SHP77 treated with DMSO at 0.1 percent for 48 hours (cell line): ENCODE results near the gene LAMA1.
A peak's percentile ranks its signal among the peaks of the same experiment; 100 is the strongest.

Source experiments
- DNase-seq: peaks from one replicate; lab custom pipeline; 2025; lab: John Stamatoyannopoulos, UW

LAMA1 gene

DNA sequence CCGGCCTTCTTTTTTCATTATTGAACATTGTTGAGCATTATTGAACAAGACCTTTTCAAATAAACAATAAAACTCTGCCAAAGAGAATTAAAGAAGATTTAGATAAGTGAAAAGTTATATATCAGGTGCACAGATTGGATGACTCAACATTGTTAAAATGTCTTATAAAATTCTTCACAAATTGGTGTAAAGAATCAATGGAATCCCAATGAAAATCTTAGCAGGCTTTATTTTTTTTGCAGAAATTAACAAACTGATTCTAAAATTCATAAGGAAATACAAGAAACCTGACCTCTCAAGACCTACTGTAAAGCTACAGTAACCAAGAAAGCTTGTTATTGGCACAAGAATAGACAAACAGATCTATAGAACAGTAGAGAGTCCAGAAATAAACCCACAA is 70.3 kb downstream of the LAMA1 start:
- no peak for DNase-seq

DNA sequence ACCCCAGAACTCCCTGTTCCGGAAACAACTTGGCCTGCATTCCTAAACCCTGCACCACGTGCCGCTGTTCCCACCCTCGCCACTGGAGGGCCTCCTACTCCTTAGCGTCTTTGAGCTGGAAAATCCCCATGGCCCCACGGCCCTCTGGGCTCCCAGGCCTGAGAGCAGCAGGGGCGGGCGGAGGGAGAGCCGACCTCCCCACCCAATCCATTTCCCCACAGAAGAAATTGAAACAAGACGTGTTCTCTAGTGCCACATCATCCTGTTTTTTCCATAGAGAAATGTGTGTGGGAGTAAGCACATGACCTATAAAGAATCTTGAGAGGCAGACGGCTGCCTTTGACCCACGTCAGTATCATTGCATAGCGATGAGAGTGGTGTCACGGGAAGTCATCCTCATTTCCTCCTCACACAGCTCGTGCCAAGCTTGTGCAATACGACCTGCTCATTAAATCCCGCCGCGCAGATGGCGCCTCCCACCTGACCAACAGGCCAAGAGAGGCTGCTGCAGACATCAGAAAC is 79.2 kb downstream of the LAMA1 start:
- DNase-seq: peak; percentile 1

DNA sequence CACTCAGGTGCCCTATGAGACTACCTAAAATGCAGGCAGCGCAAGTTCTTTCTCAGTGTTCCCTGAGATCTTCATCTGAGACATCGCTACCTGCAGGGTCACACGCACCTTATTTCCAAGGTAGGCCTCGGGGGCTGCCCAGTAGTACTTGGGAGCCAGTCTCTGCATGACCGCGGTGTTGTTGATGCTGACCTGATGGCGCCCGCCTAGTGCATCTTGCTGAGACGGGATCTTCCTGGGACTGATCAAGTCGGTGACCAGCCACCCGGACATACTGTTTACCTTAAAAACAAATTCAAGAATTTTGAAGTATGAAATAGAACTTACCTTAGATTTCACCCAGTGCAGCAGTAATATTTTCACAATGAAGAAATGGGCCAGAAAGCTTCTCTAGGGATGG is 80.1 kb downstream of the LAMA1 start:
- no peak for DNase-seq

DNA sequence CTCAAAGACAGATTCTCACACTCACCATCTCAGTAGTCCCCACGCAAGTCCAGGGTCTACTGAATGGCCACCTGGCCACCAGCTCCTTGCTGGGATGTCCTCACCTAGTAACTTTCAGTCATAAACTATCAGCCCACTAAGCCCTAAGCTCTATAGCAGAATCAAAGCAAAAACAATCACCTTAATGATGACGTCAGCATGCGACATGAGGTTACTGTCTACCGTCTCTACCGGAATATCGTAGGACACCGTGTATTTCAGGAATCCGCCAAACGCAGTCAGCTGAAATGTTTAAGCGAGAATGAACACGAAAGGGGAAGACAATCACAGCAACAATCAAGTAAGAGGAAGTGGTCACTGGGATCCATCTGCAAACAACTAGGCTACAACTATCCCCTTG is 81.8 kb downstream of the LAMA1 start:
- no peak for DNase-seq

DNA sequence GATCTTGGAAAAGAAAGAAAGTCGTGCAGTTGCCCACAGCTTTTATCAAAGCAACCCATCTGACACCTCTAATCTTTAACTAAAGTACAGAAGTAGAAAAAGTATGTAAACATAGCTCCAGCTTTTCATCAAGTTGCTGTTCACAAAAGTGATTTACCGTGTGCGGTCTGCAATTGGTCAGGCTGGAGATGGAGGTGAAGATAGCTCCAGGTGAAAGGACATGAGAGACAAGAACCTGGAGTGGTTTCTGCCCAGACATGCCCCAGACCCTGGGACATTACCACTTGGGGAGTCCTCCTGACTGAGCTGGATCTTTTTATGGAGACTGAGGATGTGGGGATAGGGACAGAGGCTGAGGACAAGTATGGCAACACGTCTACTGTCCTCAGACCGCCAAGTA is 82.7 kb downstream of the LAMA1 start:
- DNase-seq: no peak

DNA sequence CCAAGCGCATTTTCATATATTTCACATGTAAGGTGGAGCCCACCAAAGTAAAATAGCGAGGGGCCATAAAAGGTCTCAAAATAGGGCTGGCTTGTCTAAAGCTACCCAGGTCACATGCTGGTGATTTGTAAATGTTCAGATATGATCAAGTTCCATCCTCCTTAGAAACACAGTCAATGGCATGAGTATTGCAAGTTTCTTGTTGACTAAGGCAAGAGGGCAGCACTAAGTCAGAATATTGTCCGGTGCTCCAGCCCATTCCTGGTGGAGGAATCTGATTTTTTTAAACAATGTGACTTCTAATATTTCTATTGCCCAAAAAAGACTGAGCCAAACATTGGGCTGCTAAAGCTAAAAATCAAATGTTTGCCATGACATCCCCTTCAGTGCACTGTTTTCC is 85.1 kb downstream of the LAMA1 start:
- DNase-seq: no peak

DNA sequence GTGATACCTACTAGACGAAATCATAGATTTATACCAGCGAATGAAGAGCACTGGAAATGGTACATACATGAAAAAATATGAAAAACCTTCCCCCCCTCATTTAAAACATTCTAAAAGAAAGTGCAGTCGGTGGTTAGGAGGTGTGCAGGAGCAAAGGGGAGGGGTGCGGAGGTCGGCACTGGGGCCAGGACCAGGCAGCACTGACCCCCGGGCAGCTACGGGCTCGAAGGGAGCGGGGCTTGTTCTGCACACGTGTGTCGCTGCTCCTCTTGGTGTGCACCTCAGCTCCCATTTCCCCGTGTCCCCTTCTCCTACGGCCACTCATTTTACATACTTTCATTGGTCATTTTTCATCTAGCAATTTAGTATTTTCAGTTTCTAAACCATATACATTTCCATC is 89.0 kb downstream of the LAMA1 start:
- no peak for DNase-seq

DNA sequence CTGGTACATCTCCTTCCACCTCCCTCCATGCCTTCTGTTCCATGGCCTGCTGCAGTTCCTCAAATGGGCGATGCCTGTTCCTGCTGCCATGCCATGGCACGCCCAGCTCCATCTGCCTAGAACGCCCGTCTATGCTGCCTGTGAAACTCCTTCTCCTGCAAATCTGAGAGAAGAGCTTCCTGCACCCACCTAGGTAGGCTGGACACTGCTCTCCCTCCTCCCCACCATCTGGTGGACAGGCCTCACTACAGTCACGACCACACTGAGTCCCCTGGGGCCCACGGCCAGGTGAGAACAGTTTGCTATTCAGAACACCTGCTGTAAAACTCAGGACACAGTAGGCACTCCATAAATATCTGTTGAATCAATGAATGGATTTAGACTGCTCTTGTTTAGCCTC is 92.4 kb downstream of the LAMA1 start:
- DNase-seq: no peak

DNA sequence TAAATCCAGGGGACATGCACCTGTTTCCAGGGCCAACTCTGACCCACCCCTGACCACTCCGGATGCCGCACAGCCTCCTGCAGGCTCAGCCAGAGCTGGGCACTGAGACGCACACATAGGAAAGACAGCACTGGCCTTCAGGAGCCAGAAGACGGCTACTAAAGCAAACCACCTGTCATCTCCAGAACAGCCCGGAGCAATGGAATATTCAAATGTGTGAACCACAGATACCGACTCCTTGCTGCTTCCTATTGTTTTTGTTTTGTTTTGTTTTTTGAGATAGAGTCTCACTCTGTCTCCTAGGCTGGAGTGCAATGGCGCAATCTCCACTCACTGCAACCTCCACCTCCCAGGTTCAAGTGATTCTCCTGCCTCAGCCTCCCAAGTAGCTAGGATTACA is 94.0 kb downstream of the LAMA1 start:
- no peak for DNase-seq

DNA sequence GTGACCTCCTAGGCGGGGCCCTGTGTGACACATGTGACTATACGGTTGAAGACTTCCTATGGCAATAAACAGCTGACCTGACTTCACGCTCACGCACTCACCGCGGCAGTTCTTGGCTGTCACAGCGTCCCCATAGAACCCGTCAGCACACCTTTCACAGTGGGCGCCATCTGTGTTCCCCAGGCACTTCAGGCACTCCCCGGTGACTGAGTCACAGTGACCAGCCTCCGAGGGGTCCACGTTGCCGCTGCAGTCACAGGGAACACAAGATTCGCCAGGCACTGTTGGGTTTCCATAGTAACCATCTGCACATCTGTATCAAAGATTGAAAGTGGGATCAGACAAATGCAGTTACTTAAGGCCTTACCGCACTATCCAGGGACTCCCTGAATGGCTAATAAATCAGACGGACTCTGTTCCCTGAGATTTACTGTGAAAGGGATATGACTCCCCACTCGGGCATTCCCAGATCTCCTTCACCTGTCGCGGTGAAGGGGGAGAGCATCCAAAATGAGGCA is 94.5 kb downstream of the LAMA1 start:
- DNase-seq: no peak

DNA sequence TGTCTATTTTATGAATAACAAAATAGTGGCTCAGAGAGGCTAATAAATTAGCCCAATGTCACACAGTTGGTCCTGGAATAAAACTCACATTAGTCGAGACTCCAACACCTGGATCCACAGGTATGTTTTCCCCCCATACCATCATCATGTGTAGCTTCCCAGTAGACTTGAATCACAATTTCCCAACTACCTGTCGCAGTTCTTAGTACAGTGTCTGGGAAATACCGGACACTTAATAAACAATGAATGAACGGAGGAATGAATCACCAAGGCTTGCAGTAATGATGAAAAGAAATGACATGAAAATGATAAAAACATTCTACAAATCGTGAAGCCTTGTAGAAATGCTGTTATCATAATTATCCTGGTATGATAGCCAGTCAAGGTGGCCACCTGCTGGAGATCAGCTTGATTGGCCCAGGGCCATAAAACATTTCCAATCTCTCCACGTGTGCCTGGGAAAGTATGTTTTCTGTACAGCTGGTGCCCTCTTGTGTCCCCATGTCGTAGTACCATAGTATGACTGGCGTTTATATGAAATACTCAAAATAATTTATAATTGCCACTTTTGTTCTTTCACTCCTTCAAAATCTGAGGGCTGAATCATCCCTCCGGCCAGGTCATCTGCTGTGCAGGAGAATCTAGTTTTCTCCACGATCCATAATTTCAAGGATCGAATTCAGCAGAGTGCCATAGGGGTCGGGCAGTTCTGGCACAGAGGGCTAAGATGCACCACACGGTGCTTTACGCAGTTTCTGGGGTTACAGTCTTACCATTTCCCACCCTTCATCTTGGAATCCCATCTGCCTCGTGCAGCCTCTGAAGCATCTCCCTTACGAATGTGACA is 95.4 kb downstream of the LAMA1 start:
- DNase-seq: peak; percentile 16

DNA sequence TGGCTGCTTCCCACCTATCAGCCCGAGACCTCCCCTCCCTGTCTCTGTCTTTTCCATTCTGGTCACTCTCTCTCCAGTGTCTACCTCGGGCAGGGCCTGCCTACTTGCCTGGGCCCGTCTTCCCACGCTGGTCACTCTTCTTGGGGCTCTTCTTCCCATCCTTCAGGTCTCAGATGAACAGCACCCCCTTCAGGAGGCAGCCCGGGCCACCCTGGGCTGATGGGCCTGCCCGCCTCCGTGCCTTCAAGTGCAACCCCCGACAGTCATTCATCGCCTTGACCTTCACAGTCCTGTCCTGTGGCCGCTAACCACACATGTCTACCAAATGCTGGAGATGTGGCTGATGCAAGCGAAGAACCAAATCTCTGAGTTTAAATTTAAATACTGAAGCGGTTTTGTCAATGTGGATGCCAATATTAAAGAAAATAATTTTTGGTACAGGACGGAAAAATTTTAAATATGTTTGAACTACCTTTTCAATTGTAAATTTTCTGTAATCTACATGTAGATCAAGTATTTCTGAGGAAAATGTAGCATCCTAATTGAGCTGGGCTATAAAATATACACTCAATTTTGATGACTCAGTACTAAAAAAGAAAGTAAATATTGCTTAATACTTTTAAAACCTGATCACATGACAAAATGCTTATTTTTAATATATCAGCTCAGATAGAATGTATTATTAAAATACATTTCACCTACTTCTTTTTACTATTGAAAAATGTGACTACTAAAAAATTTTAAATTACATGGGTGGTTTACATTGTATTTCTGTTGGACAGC is 96.4 kb downstream of the LAMA1 start:
- DNase-seq: no peak

DNA sequence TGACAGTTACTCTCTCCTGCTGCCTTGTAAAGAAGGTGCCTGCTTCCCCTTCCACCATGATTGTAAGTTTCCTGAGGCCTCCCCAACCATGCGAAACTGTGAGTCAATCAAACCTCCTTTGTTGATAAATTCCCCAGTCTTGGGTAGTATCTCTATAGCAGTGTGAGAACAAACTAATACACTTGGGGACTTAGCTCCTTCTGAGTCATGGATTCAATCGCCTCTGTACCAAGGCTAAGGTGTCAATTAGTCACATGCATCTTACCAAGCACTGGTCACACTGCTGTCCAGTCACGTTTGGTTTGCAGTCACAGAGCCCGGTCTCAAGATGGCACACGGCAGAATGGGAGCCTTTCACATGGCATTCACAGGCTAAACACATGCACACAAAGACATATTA is 100.6 kb downstream of the LAMA1 start:
- no peak for DNase-seq

DNA sequence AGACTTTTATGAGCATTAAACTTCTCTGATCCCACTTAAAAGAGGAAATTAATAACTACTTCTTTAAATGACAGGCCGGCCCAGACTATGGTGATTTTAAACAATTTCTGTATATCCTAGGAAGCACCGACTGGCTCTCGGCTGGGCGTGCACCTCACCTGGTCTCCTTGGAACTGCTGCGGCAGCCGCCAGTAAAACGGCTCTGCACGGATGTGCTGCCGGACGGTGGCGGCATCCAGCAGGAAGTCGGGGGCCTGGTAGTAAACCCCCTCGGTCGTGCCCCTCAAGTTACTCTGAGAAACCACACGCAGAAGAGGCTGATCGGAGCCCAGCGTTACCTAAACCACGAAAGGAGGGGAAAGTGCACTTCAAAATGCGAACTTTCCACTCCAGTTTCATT is 106.5 kb downstream of the LAMA1 start:
- DNase-seq: no peak

DNA sequence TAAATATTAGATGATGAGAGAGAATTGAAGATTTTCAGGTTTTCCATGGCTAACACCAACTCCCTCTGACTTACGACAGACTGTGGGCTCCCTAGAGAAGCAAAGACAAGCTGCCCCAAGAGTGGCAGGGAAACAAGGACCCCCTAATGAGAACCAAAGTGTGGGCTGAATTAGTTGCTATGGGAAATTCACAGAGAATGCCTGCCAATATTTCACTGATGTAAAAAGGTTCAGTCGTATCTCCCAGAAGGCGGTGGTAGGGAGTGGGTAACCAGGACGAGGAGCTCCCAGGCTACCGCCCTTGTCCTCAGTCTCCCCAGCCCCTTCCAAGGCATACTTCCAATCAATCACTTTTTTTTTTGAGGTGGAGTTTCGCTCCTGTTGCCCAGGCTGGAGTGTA is 113.6 kb downstream of the LAMA1 start:
- no peak for DNase-seq

DNA sequence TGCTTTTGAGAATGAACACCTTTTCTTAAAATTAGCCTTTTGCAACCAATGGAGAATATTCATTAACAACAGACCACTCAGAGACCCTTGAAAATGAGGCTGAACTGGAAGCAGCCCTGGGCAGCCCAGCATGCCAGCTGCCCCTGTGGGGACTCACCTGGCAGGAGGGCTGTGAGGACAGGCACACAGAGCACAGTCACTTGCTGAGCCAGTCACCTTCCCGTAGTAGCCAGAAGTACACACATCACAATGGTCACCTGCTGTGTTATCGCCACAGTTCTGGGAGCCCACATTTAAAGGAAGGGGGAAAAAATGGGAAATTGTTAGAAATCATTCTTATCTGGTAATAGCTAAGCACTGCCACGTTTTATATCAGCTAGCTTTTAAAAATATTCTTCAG is 115.5 kb downstream of the LAMA1 start:
- no peak for DNase-seq

DNA sequence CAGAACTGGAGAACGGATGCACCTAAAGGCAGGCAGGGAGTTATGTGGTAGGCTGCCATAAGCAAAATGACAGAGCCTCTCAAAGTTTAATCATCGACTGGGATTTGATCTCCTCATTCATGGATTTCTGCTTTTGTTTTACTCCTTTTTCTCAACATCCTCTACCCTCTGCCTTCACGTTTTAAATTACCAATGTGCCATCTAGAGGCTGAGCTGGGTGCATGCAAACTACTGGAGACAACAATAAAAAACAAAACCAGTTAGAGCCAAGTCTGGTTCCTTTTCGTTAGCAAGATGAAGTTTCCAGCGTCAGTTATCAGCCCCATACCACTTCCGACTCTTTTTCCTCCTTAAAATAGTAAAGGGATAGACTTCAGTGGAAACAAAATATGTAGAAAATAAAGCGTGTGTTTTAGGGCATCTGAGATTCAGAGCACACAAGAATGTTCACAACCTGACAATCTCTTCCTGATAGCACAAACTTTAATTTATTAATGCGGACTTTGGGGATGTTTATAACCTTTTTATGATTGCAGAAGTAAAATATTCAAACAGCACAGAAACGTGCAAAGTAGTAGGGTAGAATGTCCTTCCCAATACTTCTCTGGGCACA is 117.0 kb downstream of the LAMA1 start:
- DNase-seq: no peak

DNA sequence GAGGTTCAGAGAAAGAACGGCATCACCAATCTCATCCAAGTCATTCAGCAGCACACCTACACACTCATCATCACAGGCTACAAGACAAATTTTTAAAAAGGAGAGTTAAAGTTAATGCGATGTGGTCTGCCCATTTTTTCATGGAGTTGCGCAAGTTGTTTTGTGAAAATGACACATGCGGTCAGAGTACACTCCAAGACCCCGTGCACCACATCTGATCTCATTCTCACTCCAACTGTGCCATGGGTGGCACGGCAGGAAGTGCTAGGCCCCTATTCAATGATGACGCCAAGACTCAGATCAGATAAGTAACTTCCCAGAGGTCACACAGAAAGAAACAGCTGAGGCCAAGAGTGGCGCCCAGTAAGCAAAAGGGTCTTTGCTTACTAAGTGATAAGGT is 119.8 kb downstream of the LAMA1 start:
- DNase-seq: no peak

DNA sequence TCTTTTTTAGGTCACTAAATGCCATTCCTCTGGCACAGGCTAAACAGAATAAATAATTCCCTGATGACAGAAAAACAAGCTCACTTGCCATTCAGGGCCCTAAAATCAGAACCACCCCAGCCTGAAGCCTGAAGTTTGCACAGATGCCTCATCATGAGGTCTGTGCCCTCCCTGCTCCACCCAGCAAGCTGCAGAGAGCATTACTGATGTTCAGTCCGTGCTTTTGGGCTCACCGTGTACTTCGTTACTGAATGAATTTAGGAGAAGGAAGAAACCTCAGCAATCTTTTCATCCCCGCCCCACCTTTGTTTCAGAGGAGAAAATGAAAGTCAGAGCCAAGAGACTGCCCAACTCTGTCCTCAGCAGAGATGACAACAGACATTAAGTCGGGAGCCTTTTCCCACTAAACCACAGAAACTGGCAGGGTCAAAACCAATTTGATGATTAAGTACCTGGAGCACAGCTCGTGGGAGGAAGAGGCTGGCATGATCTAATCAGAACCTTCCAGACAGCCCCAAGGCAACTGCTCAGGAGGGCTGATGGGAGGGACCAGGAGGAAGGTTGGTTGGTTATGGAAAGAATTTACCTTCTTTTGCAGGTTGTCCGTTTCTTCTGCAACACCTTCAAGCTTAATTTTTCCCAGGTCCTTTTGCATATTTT is 122.7 kb downstream of the LAMA1 start:
- no peak for DNase-seq

DNA sequence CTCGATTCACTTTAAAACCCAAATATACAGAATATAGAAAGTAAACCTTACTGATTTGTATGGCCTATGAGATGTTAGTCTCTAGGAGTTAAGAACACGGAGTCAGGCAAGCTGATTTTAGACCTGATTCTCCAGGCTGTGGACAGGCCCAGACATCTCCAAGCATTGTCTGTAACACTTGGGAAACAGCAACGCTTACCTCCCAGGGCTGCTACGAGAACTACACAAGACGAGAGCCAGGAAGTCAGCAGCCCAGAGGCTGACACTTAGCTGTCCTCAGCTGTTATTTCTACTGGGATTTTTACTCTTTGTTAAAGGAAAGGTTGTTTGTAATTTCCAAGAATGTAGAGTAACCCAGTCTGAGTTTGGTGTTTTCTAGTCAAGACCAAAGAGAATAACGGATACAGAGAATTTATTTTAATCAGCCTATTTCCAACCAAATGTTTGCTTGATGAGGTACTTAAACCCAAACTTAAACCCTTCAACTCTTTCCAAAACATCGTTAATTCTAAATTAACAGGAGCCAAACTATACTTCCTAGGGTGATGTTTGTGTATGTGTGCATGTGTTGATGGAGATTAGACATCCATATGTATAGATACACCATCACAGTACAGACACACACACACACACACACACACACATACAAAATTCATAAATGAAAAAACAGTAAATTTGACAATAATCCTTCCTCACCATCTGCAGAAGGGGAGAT is 123.4 kb downstream of the LAMA1 start:
- DNase-seq: no peak

DNA sequence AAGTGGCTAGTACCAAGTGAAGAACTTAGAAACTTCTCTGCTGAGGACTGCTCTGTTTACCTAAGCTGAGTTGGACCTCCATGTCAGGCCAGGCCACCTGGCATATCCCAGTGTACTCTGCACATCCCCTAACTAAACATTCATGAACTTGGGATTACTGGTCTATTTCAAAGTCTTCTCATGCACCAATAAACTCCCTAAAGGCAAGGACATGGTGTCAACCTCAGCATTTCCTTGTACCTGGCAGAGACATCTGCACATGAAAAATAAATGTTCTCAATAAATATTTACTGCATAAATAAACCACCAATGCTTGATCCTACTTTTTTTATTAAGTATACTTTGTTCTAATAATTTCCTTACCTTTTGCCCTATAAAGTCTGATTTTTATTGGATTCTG is 124.8 kb downstream of the LAMA1 start:
- no peak for DNase-seq
